Muscle layer of colon (tissue), 2 donors: ENCODE measurements around the gene NECAB3.
"Not testable (repeated sequence)": the region's sequence is repeated elsewhere in the genome, so short reads cannot be mapped to it uniquely, and the experiment has no call there.

ENCODE experiments used
- H3K27ac ChIP-seq: one replicate; pipeline ENCODE4 v1.7.0; 2013; ENCODE audit warnings: low read depth, mild to moderate bottlenecking, low read length, moderate library complexity
- H3K27me3 ChIP-seq, 2 donors: one replicate each; pipeline ENCODE4 v1.7.0; 2013; ENCODE audit warnings: low read length in 2 of 2, mild to moderate bottlenecking in 2 of 2; ENCODE audit not compliant: insufficient read depth in 2 of 2, control insufficient read depth in 1 of 2
- H3K36me3 ChIP-seq: one replicate; pipeline ENCODE4 v1.7.0; 2013; ENCODE audit warnings: mild to moderate bottlenecking, low read length; ENCODE audit not compliant: insufficient read depth
- H3K4me1 ChIP-seq: one replicate; pipeline ENCODE4 v1.7.0; 2013; ENCODE audit warnings: mild to moderate bottlenecking, low read length; ENCODE audit not compliant: insufficient read depth
- H3K4me3 ChIP-seq, 2 donors: one replicate each; pipeline ENCODE4 v1.7.0; 2013; ENCODE audit warnings: low read length in 2 of 2, low read depth in 1 of 2, mild to moderate bottlenecking in 1 of 2, moderate library complexity in 1 of 2
- H3K9ac ChIP-seq: one replicate; pipeline ENCODE4 v1.7.0; 2013; ENCODE audit warnings: low read length
- H3K9me3 ChIP-seq: one replicate; pipeline ENCODE4 v1.7.0; 2013; ENCODE audit warnings: mild to moderate bottlenecking, low read length
- donor health status: abdominal sarcoma.
- donor health status: Adenocarcinoma of cecum.

Gene NECAB3

GRCh38 chr20:33709398-33709797, 35.2 kb upstream of the NECAB3 start:
- Histone ChIP-seq H3K36me3 (peaks cover 42% of the 10 kb centered on the region), H3K27ac (no peak overlapping the region), H3K4me1 (no peaks in the 10 kb centered on the region), H3K27me3 (no peaks in the 10 kb centered on the region), H3K9me3 (no peaks in the 10 kb centered on the region), H3K4me3 (no peak overlapping the region), H3K9ac (no peak overlapping the region)

DNA sequence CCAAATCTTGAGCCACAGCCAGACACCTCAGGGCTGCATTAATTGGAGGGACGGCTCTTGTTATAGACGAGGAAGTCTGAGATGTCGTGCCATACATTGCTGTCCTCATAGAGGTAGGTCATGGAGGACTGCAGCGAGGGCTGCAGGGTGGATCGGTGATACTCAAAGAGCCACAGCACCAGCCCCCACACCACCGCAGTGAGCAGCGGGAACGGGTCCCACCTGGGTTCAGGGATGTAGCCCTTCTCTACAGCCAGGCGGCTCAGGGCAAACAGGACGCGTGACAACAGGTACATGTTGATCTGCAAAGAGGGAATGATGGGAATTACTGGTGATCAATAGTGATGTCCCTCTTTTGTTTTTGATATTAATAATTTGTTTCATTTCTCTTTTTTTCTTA, 33.4 kb upstream of the NECAB3 start:
- Histone ChIP-seq H3K36me3 (peaks cover 32% of the 10 kb centered on the region), H3K4me1 (no peaks in the 10 kb centered on the region), H3K27ac (no peak overlapping the region), H3K9ac (no peak overlapping the region), H3K9me3 (no peaks in the 10 kb centered on the region), H3K4me3 (no peak overlapping the region), H3K27me3 (no peaks in the 10 kb centered on the region)

GRCh38 chr20:33704197-33704924, 30.1 kb upstream of the NECAB3 start:
- H3K4me3 ChIP-seq = no peak overlapping the region
- no peaks in the 10 kb centered on the region for H3K4me1 ChIP-seq
- H3K27ac ChIP-seq = no peak overlapping the region
- no peak overlapping the region for H3K9ac ChIP-seq
- peaks cover 9% of the 10 kb centered on the region for H3K36me3 ChIP-seq
- H3K9me3 ChIP-seq = no peaks in the 10 kb centered on the region
- H3K27me3 ChIP-seq = no peaks in the 10 kb centered on the region

- no peaks in the 10 kb centered on the region for H3K4me1 ChIP-seq
- peaks cover 9% of the 10 kb centered on the region for H3K36me3 ChIP-seq
- H3K27me3 ChIP-seq = no peaks in the 10 kb centered on the region
- no peak overlapping the region for H3K9ac ChIP-seq
- no peak overlapping the region for H3K27ac ChIP-seq
- H3K9me3 ChIP-seq = no peaks in the 10 kb centered on the region
- no peak overlapping the region for H3K4me3 ChIP-seq
Observed at GRCh38 chr20:33703498-33704137, 29.4 kb upstream of the NECAB3 start.

DNA sequence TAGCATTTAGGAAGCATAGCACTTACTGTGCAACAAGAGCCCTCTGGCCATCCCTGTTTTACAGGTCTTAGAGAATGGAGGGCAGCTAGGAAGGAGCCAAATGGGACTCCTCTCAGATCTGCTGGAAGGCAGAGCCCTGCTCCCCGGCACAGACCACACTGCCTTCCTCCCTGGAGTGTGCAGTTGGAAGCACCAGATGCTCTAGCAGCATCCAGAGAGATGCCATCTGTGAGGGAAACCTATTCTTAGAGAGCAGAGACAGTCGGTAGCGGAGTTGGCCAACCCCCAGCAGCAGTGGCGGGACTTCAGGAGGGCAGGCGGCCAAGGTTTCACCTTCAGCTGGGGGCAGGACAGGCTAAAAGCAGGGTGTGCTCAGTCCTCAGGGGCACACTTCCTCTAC, 28.6 kb upstream of the NECAB3 start:
- no peak overlapping the region for H3K27ac ChIP-seq
- H3K36me3 ChIP-seq = peaks cover 9% of the 10 kb centered on the region
- H3K4me1 ChIP-seq = no peaks in the 10 kb centered on the region
- no peaks in the 10 kb centered on the region for H3K9me3 ChIP-seq
- H3K4me3 ChIP-seq = no peak overlapping the region
- H3K27me3 ChIP-seq = no peaks in the 10 kb centered on the region
- no peak overlapping the region for H3K9ac ChIP-seq

DNA sequence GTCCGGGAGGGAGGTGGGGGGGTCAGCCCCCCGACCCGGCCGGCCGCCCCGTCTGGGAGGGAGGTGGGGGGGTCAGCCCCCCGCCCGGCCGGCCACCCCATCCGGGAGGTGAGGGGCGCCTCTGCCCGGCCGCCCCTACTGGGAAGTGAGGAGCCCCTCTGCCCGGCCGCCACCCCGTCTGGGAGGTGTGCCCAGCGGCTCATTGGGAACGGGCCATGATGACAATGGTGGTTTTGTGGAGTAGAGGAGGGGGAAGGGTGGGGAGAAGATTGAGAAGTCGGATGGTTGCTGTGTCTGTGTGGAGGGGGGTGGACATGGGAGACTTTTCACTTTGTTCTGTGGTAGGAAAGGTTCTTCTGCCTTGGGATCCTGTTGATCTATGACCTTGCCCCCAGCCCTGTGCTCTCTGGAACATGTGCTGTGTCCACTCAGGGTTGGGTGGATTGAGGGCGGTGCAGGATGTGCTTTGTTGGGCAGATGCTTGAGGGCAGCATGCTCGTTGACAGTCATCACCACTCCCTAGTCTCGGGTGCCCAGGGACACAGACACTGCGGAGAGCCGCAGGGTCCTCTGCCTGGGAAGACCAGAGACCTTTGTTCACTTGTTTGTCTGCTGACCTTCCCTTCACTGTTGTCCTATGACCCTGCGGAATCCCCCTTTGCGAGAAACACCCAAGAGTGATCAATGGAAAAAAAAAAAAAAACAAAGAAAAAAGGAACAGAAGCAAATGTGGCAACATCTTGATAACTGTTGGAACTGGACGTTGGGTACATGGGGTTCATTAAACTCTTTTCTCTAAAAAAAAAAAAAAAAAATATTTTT, 27.6 kb upstream of the NECAB3 start:
- no peak overlapping the region for H3K4me3 ChIP-seq
- no peaks in the 10 kb centered on the region for H3K4me1 ChIP-seq
- no peak overlapping the region for H3K27ac ChIP-seq
- H3K36me3 ChIP-seq = peaks cover under 1% of the 10 kb centered on the region
- H3K27me3 ChIP-seq = no peaks in the 10 kb centered on the region
- no peaks in the 10 kb centered on the region for H3K9me3 ChIP-seq
- no peak overlapping the region for H3K9ac ChIP-seq

DNA sequence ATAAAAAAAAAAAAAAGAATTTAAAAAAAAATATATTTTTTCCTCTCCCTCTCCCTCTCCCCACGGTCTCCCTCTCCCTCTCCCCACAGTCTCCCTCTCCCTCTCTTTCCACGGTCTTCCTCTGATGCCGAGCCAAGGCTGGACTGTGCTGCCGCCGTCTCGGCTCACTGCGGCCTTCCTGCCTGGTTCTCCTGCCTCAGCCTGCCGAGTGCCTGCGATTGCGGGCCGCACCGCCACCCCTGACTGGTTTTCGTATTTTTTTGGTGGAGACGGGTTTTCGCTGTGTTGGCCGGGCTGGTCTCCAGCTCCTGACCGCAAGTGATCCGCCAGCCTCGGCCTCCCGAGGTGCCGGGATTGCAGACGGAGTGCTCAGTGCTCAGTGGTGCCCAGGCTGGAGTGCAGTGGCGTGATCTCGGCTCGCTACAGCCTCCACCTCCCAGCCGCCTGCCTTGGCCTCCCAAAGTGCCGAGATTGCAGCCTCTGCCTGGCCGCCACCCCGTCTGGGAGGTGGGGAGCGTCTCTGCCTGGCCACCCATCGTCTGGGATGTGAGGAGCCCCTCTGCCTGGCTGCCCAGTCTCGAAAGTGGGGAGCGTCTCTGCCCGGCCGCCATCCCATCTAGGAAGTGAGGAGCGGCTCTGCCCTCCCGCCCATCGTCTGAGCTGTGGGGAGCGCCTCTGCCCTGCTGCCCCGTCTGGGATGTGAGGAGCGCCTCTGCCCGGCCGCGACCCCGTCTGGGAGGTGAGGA, 26.6 kb upstream of the NECAB3 start:
- not testable (repeated sequence) for H3K9ac ChIP-seq, H3K4me1 ChIP-seq, H3K9me3 ChIP-seq, H3K27ac ChIP-seq, H3K36me3 ChIP-seq, H3K4me3 ChIP-seq, H3K27me3 ChIP-seq

GRCh38 chr20:33698966-33699365, 24.7 kb upstream of the NECAB3 start:
- H3K27ac ChIP-seq, H3K9me3 ChIP-seq, H3K9ac ChIP-seq, H3K4me1 ChIP-seq, H3K27me3 ChIP-seq, H3K4me3 ChIP-seq, H3K36me3 ChIP-seq: not testable (repeated sequence)

GRCh38 chr20:33697129-33697528, 22.9 kb upstream of the NECAB3 start:
- H3K27me3 ChIP-seq = no peaks in the 10 kb centered on the region
- H3K9me3 ChIP-seq = no peaks in the 10 kb centered on the region
- no peak overlapping the region for H3K27ac ChIP-seq
- no peak overlapping the region for H3K9ac ChIP-seq
- H3K4me1 ChIP-seq = no peaks in the 10 kb centered on the region
- no peaks in the 10 kb centered on the region for H3K36me3 ChIP-seq
- H3K4me3 ChIP-seq = no peak overlapping the region

GRCh38 chr20:33696448-33696847, 22.2 kb upstream of the NECAB3 start:
- H3K9ac ChIP-seq = no peak overlapping the region
- no peaks in the 10 kb centered on the region for H3K4me1 ChIP-seq
- no peak overlapping the region for H3K27ac ChIP-seq

GRCh38 chr20:33694639-33695012, 20.4 kb upstream of the NECAB3 start:
- no peaks in the 10 kb centered on the region for H3K9me3 ChIP-seq
- H3K9ac ChIP-seq = no peak overlapping the region
- no peak overlapping the region for H3K27ac ChIP-seq

More at GRCh38 chr20:33696448-33696847, 22.2 kb upstream of the NECAB3 start:
- Histone ChIP-seq H3K4me3 (no peak overlapping the region), H3K27me3 (no peaks in the 10 kb centered on the region), H3K36me3 (no peaks in the 10 kb centered on the region), H3K9me3 (no peaks in the 10 kb centered on the region)

More at GRCh38 chr20:33694639-33695012, 20.4 kb upstream of the NECAB3 start:
- Histone ChIP-seq H3K4me3 (no peak overlapping the region), H3K27me3 (no peaks in the 10 kb centered on the region), H3K36me3 (no peaks in the 10 kb centered on the region), H3K4me1 (no peaks in the 10 kb centered on the region)
